Fibroblast of peridontal ligament (primary cell): ENCODE results near the gene KBTBD3.
A peak's percentile ranks its signal among the peaks of the same experiment; 100 is the strongest.
"Not testable (repeated sequence)": the region's sequence is repeated elsewhere in the genome, so short reads cannot be mapped to it uniquely, and the experiment has no call there.

Source experiments
- DNase-seq: peaks from one replicate; pipeline ENCODE4 v3.0.0-alpha.2; 2010; ENCODE audit errors: extremely low read depth

Gene KBTBD3

DNA sequence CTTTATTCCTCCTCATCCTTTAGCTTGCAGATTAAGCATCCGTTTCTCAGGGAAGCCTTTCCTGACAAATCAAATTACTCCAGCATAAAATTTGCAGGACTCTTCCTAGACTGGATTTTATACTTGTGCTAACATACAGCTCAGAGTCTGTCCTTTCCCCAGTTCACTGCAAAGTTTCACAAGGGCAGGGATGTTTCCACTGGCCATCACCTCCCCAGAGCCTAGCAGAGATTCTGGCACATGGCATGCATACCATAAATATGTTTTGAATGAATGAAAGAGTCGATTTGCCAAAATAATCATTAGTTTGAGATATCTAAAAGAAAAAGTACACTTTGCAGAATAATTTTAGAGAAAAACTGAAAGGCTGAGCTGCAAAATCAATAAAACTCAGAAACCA is 65.7 kb downstream of the KBTBD3 start:
- peak; percentile 39 for DNase-seq

DNA sequence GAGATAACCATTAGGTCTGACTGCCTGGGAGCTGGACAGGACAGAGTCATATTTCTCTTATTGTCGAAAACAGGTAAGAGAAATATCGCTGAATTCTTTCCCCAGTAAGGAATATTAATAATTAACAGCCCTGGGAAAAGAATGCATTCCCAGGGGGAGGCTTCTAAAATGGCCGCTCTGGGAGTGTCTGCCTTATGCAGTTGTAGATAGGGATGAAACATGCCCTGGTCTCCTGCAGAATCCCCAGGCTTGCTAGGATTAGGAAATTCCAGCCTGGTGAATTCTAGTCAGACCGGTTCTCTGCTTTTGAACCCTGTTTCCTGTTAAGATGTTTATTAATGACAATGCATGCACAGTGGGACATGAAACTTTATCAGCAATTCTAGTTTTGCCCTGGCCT is 74.1 kb downstream of the KBTBD3 start:
- DNase-seq = not testable (repeated sequence)

DNA sequence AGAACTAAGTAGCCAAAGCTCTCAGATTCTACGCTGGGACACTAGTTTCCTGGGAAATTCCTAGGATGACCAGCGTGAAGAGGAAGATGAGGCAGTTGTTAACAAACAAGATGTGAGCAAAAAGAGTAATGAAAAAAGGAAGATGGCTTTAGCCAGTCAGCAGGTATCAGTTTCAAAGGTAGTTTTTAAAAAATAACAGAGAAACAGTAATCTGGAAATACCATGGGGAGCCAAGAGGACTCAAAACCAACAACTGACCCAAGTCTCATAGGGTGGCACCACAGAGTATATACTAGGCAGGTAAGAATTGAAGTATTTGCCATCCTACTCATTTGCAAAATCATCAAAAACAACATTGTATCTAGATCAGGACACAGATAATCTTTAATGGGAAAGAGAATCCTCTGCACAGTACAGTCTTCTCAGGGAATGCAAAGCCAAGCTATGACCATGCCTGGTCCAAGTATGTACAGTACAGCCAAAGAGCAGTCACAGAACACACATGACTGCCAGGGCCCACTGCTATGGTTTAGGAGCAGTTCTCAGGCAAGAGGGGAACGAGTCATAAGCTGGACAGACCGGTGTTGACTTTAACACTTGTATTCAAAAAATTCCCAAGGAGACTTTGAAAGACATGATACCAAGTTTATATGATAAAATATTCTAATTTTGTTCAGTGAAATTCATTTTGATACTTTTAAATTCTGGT is 75.7 kb downstream of the KBTBD3 start:
- no peak for DNase-seq
